Esophagus mucosa (tissue), 1 donor: ENCODE results near the gene RERE. TPM values are rescaled to one million over a fixed set of nuclear protein-coding genes. Genes with fewer than 3 reads are reported as not detected.
"Not testable (repeated sequence)": the region's sequence is repeated elsewhere in the genome, so short reads cannot be mapped to it uniquely, and the experiment has no call there.

Source experiments
- ATAC-seq: fragments of 200-7000 bp; cut with Tn5 transposase; one replicate; pipeline ENCODE4 v1.9.1; 2020
- total RNA-seq: library from RNA; stranded (reverse); gene quantifications from one replicate; pipeline ENCODE4 v1.2.4, GENCODE V29; 2023
- donor health status: DM: yes; HTN: yes; CAD: no.

RERE gene
- total RNA-seq, 1 donor from 2014 or later, result 33.0 TPM

DNA sequence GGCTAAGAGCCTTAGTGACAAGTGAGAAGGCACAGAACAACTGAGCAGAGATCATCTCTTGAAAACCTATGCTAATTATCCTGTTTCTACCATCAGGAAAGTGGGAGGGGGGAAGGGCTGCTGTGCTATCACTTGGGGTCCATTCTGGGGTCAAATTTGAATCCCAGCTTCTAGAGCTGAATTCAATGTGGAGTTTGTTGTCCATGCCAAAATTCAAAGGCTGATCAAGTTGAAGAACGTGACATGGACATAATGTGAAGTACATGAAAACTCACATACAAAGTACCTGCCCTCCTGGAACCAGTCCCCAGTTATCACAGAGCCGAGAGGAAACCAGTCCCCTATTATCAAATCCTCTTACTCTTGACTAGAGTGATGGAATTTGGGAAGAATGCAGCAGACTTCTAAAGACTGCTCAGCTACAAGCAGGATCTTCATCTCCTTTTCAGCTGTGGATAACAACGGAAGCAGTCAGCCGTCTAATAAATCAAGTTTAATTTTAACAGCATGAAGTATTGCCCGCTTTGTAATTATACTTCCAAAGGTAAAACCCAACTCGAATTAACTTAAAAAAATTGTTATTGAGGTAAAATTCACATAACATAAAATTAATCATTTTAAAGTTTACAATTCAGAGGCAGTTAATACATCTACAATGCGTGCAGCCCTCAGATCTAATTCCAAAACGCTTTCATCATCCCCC, 421.2 kb downstream of the RERE start:
- no peak for ATAC-seq

DNA sequence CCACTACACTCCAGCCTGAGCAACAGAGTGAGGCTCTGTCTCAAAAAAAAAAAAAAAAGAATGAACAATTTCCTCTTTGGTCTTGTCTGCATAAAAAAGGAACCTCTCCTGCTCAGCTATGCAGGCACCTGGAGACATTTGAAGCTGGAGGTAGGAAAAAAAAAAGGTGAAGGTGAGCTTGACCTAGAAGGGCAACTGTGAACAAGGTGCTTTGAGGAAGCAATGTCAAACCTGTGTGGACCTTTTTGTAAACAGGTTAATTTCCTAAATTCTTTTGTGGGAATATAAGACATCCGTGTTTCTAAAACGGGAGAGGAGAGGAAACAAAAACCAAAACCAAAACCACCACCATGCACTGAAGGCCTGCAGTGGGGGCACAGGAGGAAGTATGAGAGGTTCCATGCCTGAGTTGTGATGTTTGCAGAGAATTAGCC, 422.0 kb downstream of the RERE start:
- ATAC-seq, result no peak

DNA sequence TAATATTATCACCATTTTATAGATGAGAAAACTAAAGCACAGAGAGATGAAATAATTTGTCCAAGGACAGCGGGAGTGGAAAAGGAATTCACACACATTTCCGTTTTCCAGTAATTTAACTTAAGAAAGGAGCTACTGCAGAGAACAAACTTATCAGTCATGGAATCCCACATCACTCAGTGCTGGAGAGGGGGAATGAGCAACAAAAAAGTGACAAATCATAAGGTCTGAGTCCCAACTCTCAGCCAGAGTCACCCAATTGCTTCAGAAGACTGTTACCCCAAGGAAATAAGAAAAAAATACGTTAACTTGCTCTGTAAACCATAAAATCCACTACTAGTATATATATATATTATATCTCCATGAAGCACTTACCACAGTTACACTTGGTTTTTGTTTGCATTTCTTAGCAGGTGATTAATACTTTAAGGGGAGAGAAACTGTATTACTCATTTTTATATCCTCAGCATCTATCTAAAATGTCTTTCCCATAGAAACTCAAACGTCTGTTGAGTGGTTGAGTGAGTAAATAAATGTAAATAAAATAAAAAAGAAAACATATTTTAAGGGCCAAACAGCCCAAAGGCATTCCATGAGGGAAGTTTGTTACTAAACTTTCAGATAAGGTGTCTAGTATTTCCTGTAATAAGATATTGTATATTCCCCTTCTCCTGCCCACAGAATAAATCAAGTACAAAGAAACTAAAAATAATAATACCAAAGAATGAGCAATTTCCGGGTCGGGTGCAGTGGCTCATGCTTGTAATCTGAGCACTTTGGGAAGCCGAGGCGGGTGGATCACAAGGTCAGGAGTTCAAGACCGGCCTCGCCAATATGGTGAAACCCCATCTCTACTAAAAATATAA, 422.8 kb downstream of the RERE start:
- ATAC-seq, result no peak

DNA sequence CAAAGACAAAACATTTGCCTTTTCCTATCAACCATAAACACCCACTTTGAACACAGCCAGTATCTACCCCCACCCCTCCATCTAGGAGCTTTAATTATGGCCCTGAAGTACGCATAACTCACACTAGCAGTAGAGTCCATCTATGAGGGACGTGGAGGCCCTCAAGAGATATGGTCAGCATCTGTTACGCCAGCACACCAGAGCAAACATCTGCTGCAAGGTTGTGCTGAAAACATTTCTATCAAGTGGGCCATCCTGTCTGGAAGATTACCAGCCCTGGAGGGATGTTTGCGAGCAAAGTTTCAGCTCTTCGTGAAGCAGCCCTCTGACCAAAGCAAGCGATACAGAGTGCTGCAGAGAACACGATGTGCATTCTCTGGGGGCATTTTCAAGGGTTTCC, 424.9 kb downstream of the RERE start:
- no peak for ATAC-seq

DNA sequence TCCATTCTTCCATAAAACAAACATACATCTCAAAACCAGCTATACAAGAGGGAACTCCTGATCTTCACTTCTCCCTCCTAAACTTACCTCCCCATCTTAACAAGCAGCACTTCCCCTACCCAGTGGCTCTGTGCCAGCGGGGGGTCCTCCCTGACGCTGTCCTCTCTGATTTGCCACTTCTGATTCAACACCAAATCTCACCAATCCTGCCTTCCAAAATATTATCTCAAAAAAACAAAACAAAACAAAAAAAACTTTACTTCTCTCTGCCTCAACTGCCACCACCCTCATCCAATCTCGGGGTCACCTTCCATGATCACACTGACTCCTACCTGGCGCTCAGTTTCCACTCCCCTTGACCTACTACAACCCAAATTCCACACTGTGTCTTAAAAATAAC, 426.7 kb downstream of the RERE start:
- no peak for ATAC-seq

DNA sequence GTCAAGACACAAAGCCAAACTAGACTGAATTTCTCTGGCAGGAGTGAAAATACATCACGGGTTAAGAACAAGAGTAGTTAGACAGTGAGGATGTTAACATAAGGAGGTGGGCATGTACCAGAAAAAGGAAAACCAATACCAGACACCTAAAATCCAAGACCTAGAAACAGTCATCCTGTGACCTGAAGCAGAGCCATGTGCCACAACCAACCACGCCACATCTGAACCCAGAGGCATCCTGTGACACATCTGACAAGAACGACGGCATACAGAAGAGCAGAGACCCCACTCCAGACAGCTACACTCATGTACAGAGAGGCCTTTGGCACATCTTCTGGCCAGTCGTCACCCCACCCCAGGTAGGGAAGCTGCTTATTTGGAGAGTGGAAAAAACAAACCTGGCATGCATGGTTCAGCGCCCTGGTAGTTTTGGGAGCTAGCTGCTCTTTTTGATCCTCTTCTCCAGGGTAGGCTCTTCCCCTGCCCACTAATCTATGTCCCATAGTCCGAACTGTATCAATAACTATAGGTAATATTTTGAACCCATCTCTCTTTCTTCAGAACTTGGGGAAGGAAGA, 427.4 kb downstream of the RERE start:
- ATAC-seq, result no peak

DNA sequence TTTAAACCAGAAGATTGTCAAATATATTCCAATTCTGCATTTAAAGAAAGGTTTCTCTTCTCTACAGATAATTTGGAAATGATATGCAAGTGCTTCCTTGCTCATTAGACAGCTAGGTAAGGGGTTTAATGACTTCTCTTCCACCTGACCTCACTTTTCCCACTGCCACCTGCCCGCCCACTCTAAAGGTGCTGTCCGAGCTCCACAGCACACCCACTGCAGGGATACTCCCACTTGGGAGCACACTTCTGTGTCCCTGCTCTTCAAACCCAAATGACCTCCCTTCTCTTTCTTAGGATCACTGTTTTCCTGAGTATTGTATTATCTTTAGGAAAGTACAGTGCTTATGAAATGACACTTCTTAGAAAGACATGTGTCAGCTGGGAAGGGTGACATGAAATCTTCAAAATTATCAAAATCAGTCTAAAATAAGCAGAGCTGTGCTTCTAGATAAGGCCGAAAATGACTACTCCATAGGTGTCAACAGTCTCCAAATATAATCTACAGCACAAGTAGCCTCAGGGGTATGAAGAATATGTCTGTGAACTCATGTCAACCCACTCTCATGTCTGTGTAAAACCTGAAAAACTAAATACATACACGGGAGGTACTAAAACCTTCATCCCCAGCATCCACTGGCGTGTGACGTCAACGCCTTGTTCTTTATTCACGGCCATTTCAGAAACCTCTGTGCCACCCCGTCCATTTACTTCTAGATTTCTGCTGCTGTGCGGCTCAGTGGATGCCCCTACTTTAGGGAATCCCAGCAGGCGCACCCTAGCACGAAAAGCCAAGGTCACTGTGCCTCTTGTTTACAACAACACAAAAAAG, 428.5 kb downstream of the RERE start:
- ATAC-seq, result no peak

DNA sequence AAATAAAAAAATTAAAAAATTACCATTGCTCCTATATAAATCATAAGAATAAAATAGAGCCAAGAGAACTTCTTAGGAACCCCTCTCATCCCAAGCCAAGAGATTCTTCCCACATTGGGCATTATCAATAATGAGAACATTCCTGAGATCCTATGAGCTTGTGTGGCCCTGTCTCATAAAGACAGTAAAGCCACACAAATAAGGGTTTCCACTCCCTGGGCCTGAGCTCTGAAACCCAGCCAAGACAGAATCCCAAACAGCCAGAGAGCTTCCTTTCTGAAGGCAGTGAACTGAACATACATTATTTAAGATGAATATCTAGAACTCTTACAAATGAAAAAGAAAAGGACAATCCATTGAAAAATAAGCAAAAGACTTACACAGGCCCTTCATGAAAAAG, 431.2 kb downstream of the RERE start:
- no peak for ATAC-seq

DNA sequence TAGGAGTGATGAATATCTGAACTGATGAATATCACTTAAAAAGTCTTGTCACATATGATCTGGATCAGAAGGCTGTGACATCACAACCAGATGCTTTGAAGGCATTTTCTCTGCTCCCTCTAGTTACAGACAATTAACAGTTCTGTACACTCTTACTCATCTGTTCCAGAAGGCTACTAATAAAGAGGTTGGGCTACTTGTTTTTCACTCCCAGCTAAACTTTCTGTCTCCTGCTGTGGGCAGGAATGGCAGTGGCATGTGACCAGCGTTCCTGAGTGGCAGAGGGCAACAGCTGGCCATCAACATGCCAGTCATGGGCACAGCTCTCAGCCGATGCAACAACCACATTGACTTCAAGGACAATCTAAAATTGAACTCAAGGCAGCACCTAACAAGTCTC, 432.9 kb downstream of the RERE start:
- ATAC-seq, result no peak

DNA sequence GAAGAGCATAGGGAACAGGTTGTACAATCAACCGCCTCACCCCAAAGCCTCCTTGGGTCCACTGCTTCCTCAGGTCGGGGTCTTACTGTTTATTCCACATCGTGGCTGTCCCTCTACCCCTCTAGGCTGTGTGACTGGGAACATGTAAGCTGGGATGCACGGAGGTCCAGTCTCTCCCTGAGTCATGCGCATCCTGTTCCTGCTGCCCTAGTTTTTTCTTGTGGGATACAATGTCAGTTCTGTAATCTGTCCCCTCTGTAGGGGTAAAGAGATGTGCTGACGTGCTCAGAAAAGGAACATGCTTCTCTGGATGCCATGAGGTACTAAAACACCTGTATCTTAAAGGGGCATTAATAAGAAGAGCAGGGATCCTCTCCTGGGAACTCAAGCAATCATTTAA, 433.4 kb downstream of the RERE start:
- no peak for ATAC-seq

DNA sequence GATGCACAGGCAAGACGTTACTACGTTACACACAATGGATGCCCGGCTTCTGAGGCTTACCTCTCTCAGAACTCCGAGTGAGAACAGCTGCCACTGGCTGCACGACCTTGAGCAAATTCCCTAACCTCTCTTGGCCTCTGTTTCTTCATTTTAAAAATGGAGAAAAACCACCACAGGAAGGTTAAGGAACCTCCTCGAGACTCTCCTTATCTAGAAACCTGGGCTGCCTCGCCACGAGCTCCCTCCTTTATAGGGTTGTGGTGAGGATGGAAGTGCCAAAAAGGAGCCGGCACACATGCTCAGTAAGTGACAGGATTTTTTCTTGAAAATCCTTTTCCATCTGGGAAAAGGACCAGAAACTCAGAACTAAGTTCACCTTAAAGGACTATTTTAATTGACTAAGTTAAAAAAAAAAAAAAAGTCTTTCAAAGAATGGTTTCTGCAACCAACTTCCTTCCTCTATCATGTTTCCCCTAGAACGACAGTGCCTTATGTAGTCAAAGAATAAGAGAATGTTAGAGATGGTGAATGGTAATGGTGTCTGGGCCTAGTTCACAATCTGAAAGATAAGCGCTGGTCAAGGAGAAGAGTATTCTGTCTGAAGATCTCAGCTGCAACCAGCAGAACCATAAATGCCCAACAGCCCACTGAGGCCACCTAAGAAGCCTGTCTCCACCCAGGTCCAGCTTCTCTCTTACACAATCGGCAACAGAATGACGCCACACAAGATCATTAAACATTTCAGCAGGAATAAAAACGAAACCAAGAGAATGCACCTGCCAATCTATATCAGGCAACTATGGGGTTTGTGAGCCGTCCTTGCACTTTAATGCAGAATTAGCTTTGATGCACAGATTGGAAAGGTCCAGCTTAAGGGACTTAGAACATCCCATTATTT, 434.6 kb downstream of the RERE start:
- ATAC-seq, result no peak

DNA sequence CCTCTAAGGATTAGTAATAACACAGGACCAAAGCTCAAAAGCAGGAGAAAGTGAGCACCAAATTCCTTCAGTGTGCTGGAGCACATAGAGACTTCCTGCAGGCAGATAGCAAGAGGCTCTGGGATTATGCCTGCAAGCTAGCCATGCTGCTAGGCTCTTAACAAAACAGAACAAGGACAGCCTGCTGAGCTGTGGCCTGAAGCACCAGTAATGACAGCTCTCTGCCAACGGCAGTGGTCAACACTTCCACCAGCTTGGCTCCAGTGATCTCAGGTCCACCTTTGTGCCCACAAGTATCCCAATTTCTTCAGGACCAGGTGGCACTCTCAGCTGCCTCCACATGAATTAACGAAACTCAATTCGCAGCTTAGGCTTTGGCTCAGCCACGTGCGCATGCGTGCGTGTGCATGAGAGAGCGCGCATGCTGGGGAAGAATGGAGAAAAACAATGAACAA, 435.4 kb downstream of the RERE start:
- ATAC-seq, result no peak

DNA sequence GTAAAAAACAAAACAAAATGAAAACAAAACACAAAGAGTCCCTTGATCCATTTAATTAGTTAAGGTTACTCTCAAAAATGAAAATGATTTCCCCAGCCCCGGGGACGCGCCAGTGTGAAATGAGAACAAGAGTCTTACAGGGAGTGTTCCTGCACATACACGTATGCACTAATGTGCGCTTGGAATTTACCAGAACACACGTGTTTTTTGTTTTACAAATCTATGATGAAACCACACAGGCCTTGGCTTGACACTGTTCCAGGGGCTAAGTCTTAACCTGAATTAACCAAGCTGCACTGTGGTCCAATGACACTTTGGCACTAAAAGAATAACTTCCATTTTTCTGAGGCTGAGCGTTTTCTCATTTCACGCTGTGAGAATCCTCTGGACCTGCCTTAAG, 435.8 kb downstream of the RERE start:
- ATAC-seq, result peak; percentile 79

DNA sequence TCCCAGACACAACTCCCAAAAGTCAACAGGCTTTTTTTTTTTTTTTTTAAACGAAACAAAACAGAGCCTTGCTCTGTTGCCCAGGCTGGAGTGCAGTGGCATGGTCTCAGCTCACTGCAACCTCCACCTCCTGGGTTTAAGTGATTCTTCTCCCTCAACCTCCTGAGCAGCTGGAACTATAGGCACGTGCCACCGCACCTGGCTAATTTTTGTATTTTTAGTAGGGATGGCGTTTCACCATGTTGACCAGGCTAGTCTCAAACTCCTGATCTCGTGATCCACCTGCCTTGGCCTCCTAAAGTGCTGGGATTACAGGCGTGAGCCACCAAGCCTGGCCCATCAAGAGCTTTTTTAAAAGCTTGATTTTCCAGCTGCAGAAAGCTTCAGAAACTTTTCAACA, 437.1 kb downstream of the RERE start:
- ATAC-seq, result not testable (repeated sequence)

DNA sequence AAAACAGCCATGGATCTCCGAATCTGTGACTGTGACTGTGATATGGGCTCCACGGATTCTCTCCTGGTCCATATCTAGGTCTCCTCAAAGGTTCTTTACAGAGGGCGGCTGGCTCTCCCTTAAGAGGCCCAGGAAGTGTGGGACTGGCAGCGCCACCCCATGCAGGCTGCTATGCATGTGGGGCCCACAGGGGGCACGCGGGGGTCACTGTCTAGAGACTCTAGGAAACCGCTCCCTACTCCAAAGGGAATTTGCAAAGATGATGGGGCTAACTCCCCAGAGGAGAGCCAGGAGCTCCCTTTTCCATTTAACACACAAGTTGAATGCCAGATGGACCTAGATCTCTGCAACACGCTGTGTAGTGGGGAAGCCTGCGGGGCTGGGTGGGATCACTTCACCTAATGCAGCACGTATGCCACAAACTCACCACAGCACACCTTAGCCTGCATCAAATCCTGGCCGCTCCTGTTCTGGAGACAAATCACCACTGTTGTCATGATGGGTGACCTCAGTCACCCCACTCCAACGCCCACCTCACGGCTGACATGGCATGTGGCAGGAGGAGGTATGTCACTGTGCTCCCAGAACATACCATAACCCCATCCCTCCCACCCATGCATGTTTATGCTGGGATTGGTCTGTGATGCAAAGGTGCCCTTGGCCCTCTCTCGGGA, 437.8 kb downstream of the RERE start:
- no peak for ATAC-seq

DNA sequence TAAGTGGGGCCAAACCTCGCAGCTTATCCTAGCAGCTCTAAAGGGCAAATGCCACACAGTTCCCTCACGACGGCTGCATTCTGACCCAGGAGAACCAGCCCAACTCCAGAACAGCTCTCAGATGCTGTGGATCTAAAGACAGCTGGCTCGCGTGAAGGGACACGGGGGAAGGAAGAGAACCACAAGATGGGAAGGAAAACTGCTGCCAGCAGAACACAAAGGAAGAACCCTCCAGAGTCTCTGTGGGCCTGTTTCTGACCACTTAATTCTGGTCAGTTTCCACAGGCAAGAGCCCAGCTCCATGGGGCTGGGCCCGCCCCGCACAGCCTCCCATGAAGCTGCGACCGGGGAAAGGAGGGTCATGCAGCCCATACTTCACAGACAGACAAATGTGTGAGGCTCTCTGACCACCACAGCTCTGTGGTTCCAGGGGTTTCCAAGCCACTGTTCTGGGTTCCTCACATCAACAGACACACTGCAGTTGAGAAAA, 438.4 kb downstream of the RERE start:
- ATAC-seq, result no peak

DNA sequence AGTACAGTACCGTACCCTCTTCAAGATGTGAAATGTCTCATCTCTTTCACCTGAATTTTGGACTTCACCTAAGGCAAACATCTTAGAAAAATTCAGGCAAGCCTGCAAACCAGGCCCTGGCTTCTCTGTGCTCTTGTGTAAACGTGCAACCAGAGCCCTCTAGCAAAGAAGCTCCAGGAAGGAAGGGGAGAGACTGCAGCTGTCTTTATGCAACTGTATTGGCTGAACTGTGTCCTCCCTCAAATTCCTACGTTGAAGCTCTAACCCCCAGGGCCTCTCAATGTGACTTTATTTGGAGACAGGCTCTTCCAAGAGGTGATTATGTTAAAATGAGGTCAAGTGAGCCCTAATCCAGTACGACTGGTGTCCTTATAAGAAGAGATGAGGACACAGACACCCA, 439.3 kb downstream of the RERE start:
- ATAC-seq, result no peak

DNA sequence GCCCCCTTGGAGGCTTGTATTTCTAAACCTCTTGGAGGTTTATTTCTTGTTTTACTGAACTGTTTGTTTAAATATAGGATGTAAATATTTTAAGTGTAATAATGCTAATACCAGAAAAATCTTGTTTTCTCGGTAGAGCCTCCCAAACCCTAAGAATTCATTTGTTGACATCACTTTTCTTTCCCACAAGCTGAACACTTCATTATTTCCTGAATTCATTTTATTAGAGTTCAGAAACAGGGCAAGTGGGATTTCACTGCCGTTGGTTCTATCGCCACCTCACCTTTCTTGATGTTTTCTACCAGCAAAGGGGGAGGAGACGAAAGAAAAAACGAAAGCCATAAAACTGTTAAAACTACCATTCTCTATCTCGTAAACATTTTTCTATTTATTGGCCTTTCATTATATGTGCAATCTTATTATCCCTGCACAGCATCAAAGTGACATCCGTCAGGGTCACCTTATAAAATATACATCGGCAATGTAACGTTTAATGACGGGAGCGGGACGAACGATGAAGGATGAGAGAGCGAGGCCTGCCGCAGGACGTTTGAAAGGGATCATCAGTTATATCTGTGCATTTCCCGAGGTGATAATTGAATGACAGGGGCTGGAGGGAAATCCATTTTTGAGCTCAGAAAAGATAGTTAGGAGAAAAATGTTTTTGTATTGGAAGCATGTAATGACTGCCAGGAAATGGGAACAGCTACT, 440.0 kb downstream of the RERE start:
- no peak for ATAC-seq

DNA sequence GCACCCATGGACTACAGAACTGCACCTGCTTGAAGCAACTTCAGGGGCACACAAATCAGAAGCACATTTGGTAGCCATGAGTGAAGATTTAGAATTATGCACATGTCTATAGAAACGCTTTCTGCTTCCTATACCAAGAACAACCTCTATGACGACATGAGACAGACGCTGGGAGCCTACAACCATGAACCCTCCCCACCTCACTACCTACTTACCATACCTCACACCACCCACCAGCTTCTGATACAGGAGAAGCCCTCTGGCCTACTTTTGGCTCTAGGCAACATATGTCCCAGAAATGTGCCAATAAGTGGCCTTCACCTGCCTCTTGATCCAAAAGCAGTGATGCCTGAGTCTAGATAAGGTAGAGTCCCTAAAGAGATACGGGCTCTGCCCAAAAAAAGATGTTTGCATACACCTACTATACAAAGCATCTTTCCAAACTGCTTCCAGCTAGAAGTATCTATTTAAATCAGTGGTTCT, 441.0 kb downstream of the RERE start:
- ATAC-seq, result no peak

DNA sequence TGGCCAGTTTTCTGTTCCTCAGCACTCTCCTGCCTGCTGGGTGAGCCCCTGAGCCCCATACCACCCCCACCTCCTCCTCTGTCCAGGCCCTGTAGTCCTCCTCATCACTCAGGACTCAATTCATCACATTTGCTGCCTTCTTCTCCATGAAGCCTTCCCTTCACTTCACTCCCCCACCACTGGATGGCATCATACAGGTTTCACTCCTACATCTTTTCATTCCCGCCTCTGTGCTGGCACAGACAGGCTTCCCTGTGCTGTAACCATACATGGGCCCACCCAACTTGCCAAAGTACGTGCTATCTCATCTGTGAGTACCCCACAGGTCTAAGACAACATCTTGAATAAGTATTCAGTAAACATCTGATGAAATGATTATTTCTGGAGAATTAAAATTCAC, 442.6 kb downstream of the RERE start:
- peak; percentile 44 for ATAC-seq
